Fibroblast of pulmonary artery (primary cell): ENCODE measurements around the gene TCERG1L.

Experiments used
- DNase-seq: peaks from one replicate; pipeline ENCODE4 v3.0.0-alpha.2; 2010; ENCODE audit warnings: low read depth
- H3K4me3 ChIP-seq: replicated peaks from 2 replicates; pipeline ENCODE4 v1.5.1; 2011; ENCODE audit warnings: low read depth, mild to moderate bottlenecking, control low read depth, low read length, moderate library complexity
- CTCF ChIP-seq: IDR thresholded peaks from 2 replicates; pipeline ENCODE4 v1.5.1; 2011; ENCODE audit warnings: mild to moderate bottlenecking, control low read depth, low read length, inconsistent platforms; ENCODE audit errors: missing control alignments

TCERG1L gene

GRCh38 chr10:131188494-131188893 lies 123.0 kb downstream of the TCERG1L start:
- H3K4me3 ChIP-seq, result no peak overlapping the region
- no peak for TF ChIP-seq CTCF
- no peak for DNase-seq

- H3K4me3 ChIP-seq, result no peak overlapping the region
- TF ChIP-seq CTCF, result no peak
- no peak for DNase-seq
Observed at GRCh38 chr10:131187926-131188325, 123.6 kb downstream of the TCERG1L start.

GRCh38 chr10:131187274-131187673 lies 124.2 kb downstream of the TCERG1L start:
- no peak for TF ChIP-seq CTCF
- DNase-seq, result no peak
- no peak overlapping the region for H3K4me3 ChIP-seq

GRCh38 chr10:131186547-131187253 lies 124.8 kb downstream of the TCERG1L start:
- no peak overlapping the region for H3K4me3 ChIP-seq
- no peak for DNase-seq
- TF ChIP-seq CTCF, result no peak

GRCh38 chr10:131184503-131184902 lies 127.0 kb downstream of the TCERG1L start:
- H3K4me3 ChIP-seq, result no peak overlapping the region
- no peak for DNase-seq
- TF ChIP-seq CTCF, result no peak

- H3K4me3 ChIP-seq, result no peak overlapping the region
- TF ChIP-seq CTCF, result no peak
- DNase-seq, result no peak
Observed at GRCh38 chr10:131183546-131184045, 127.9 kb downstream of the TCERG1L start.

- no peak for TF ChIP-seq CTCF
- H3K4me3 ChIP-seq, result no peak overlapping the region
- DNase-seq, result no peak
Observed at GRCh38 chr10:131181456-131181855, 130.1 kb downstream of the TCERG1L start.
